A673 (cell line): ENCODE results near the gene SLIT3.

Experiments
- EZH2 ChIP-seq: fragments of 200-600 bp; sonication (generic); IDR thresholded peaks from 2 replicates; pipeline ENCODE4 v1.6.1; 2017; ENCODE audit warnings: borderline replicate concordance, low read depth, mild to moderate bottlenecking, mixed read lengths, antibody characterized with exemption, low read length; ENCODE audit not compliant: poor library complexity, severe bottlenecking
- TF ChIP-seq, protein P1 (sequence below): fragments of 300-800, 200-600 bp; sonication (generic); conservative IDR thresholded peaks from 2 replicates; pipeline ENCODE4 v1.5.1; 2017; ENCODE audit warnings: low read depth, mild to moderate bottlenecking, antibody characterized with exemption, low read length, moderate library complexity, mixed read lengths

DNA sequence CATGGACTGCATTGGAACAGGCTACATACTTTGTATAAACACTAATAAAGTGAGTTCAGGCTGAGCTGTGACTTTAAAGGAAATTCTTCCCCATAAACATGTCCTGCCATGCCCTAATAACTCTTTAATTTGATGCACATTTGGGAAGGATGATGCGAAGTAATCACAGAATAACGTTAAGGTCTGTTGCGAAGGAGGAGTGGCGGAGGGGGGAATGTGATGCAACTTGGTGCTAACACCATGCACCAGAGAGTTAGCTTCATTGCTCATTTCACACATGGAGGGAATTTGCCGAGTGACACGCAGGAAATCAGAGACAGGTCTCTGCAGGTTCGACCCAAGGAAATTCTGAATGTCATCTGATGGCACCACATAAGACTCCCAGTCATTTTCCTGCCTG, 32.9 kb downstream of the SLIT3 start:
- TF ChIP-seq, protein P1, sequence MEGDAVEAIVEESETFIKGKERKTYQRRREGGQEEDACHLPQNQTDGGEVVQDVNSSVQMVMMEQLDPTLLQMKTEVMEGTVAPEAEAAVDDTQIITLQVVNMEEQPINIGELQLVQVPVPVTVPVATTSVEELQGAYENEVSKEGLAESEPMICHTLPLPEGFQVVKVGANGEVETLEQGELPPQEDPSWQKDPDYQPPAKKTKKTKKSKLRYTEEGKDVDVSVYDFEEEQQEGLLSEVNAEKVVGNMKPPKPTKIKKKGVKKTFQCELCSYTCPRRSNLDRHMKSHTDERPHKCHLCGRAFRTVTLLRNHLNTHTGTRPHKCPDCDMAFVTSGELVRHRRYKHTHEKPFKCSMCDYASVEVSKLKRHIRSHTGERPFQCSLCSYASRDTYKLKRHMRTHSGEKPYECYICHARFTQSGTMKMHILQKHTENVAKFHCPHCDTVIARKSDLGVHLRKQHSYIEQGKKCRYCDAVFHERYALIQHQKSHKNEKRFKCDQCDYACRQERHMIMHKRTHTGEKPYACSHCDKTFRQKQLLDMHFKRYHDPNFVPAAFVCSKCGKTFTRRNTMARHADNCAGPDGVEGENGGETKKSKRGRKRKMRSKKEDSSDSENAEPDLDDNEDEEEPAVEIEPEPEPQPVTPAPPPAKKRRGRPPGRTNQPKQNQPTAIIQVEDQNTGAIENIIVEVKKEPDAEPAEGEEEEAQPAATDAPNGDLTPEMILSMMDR: no peak
- TF ChIP-seq EZH2: no peak
